HG02571 (cell line): ENCODE data around the gene TIMD4.
"Not testable (repeated sequence)": the region's sequence is repeated elsewhere in the genome, so short reads cannot be mapped to it uniquely, and the experiment has no call there.

Source experiments
- ATAC-seq: cut with Tn5 transposase; IDR thresholded peaks from one replicate; pipeline ENCODE4 v1.9.1; 2021; ENCODE audit warnings: mild to moderate bottlenecking, moderate library complexity; ENCODE audit not compliant: unreplicated experiment

TIMD4 gene

GRCh38 chr5:156963125-156963524 is at the start of gene TIMD4:
TIMD4 (minus strand) TSS chr5:156963226; CDS start chr5:156963198, 28 bp downstream.
- no peak for ATAC-seq

GRCh38 chr5:157006262-157006661 is 43.2 kb upstream of the TIMD4 start:
- no peak for ATAC-seq

GRCh38 chr5:157004893-157005551 is 42.0 kb upstream of the TIMD4 start:
- ATAC-seq, result no peak

- ATAC-seq, result no peak
These were observed 28.7 kb upstream of the TIMD4 start for GRCh38 chr5:156991714-156992113.

GRCh38 chr5:156984064-156984463 is 21.0 kb upstream of the TIMD4 start:
- no peak for ATAC-seq

GRCh38 chr5:156981481-156981880 is 18.5 kb upstream of the TIMD4 start:
- ATAC-seq, result no peak

- ATAC-seq, result no peak
These were observed 11.3 kb upstream of the TIMD4 start for GRCh38 chr5:156974328-156974727.

- ATAC-seq, result no peak
These were observed 9.0 kb upstream of the TIMD4 start for GRCh38 chr5:156971848-156972525.

GRCh38 chr5:156971415-156971814 is 8.4 kb upstream of the TIMD4 start:
- no peak for ATAC-seq

- not testable (repeated sequence) for ATAC-seq
These were observed 4.4 kb upstream of the TIMD4 start for GRCh38 chr5:156967386-156967785.

- no peak for ATAC-seq
These were observed 6.7 kb downstream of the TIMD4 start for GRCh38 chr5:156956321-156956720.

GRCh38 chr5:156951359-156951758 is 11.7 kb downstream of the TIMD4 start:
- no peak for ATAC-seq

- no peak for ATAC-seq
These were observed 12.3 kb downstream of the TIMD4 start for GRCh38 chr5:156950716-156951115.

- ATAC-seq, result no peak
These were observed 13.6 kb downstream of the TIMD4 start for GRCh38 chr5:156949424-156949823.

- ATAC-seq, result no peak
These were observed 15.1 kb downstream of the TIMD4 start for GRCh38 chr5:156947925-156948324.

- peak; percentile 94 for ATAC-seq
These were observed 21.0 kb downstream of the TIMD4 start for GRCh38 chr5:156942064-156942463.

- ATAC-seq, result not testable (repeated sequence)
These were observed 22.6 kb downstream of the TIMD4 start for GRCh38 chr5:156940462-156940861.

- no peak for ATAC-seq
These were observed 26.1 kb downstream of the TIMD4 start for GRCh38 chr5:156936972-156937371.

GRCh38 chr5:156934450-156935211 is 28.4 kb downstream of the TIMD4 start:
- no peak for ATAC-seq

- ATAC-seq, result no peak
These were observed 33.6 kb downstream of the TIMD4 start for GRCh38 chr5:156929366-156929948.

- no peak for ATAC-seq
These were observed 35.5 kb downstream of the TIMD4 start for GRCh38 chr5:156927545-156927944.
